Esophagus muscularis mucosa (tissue), 4 donors: ENCODE data around the gene PRODH2. TPM values are rescaled to one million over a fixed set of nuclear protein-coding genes. Genes with fewer than 3 reads are reported as not detected.

Experiments
- DNase-seq: peaks from one replicate; pipeline ENCODE4 v3.0.0-alpha.2; 2017; ENCODE audit errors: extremely low spot score
- H3K27ac ChIP-seq, 4 donors: fragments of 200-600 bp; sonication (generic); replicated peaks in 1 of 4; 1 replicate in 3 of 4; 2 replicates in 1 of 4; pipeline ENCODE4 v1.5.1; 2016 to 2019; ENCODE audit warnings: mild to moderate bottlenecking in 1 of 4
- H3K27me3 ChIP-seq, 4 donors: fragments of 200-600 bp; sonication (generic); one replicate each; pipeline versions ENCODE4 v1.5.1 to v1.6.0; 2016 to 2019
- H3K36me3 ChIP-seq, 4 donors: fragments of 200-600 bp; sonication (generic); one replicate each; pipeline ENCODE4 v1.5.1; 2016 to 2019
- H3K4me1 ChIP-seq, 4 donors: fragments of 200-600 bp; sonication (generic); one replicate each; pipeline ENCODE4 v1.5.1; 2016 to 2019
- H3K4me3 ChIP-seq, 4 donors: fragments of 200-600 bp; sonication (generic); 1 replicate in 2 of 4; 2 replicates in 2 of 4; pipeline ENCODE4 v1.5.1; 2016 to 2019; ENCODE audit warnings: mild to moderate bottlenecking in 4 of 4, moderate library complexity in 1 of 4
- H3K9me3 ChIP-seq, 4 donors: fragments of 200-600 bp; sonication (generic); 1 replicate in 3 of 4; 2 replicates in 1 of 4; pipeline ENCODE4 v1.5.1; 2016 to 2019
- EP300 ChIP-seq: sonication (generic); formaldehyde crosslinking; IDR thresholded peaks from one replicate; pipeline ENCODE4 v1.6.1; 2017; ENCODE audit warnings: antibody characterized with exemption
- POLR2A ChIP-seq: fragments of 450-650 bp; IDR thresholded peaks from one replicate; pipeline ENCODE4 v1.6.1; 2017; ENCODE audit warnings: antibody characterized with exemption, moderate library complexity, mild to moderate bottlenecking, low read depth
- POLR2AphosphoS5 ChIP-seq, 2 donors: sonication (generic); formaldehyde crosslinking; IDR thresholded peaks; one replicate each; pipeline ENCODE4 v1.6.1; 2017; ENCODE audit warnings: antibody characterized with exemption in 2 of 2
- WGBS: methylation state at CpG from one replicate; pipeline ENCODE4 v1.1.5; 2018; 5-methylcytosine and 5-hydroxymethylcytosine counted together
- intact Hi-C: fragments of 100-400 bp; cut with DNase I; formaldehyde crosslinking; loops from one replicate; pipeline ENCODE4 v1.15.1; 2023
- total RNA-seq, 4 donors: library from RNA; depleted of rRNA; stranded (reverse); fragments of >200 nt; gene quantifications; one replicate each; pipeline versions ENCODE4 v1.1.0 to v1.2.1, GENCODE V29; 2016
- TF ChIP-seq, protein P1 (sequence below), 3 experiments: fragments of 200-600 bp in 2 of 3; fragments of 450-650 bp in 1 of 3; sonication (generic) in 2 of 3; IDR thresholded peaks; one replicate each; pipeline ENCODE4 v1.5.1; 2017 to 2019; ENCODE audit warnings: antibody characterized with exemption in 3 of 3, mild to moderate bottlenecking in 2 of 3, moderate library complexity in 1 of 3

The PRODH2 gene
- total RNA-seq, 4 donors from 2014 or later: not detected

GRCh38 chr19:35755131-35755549 is 57.5 kb downstream of the PRODH2 start:
- peaks cover 31 to 73% (median 61%) of the 10 kb centered on the region in 4 donors for H3K4me1 ChIP-seq
- intact Hi-C loops: no loop called here
- WGBS: 23% methylated on average over 16 of the region's 17 CpGs
- H3K27ac ChIP-seq: peak overlapping the region; percentile 93 to 99 (median 98)
- H3K9me3 ChIP-seq: no peaks in the 10 kb centered on the region
- H3K27me3 ChIP-seq: no peaks in the 10 kb centered on the region
- H3K36me3 ChIP-seq: peaks cover 26 to 36% (median 31%) of the 10 kb centered on the region in 4 donors
- DNase-seq: no peak
- H3K4me3 ChIP-seq: peak overlapping the region; percentile 80 to 95 (median 89)
- TF ChIP-seq POLR2AphosphoS5 (IDR thresholded peaks at IDR 0.05) (no peak), POLR2A (no peak), EP300 (no peak)
- TF ChIP-seq, protein P1, sequence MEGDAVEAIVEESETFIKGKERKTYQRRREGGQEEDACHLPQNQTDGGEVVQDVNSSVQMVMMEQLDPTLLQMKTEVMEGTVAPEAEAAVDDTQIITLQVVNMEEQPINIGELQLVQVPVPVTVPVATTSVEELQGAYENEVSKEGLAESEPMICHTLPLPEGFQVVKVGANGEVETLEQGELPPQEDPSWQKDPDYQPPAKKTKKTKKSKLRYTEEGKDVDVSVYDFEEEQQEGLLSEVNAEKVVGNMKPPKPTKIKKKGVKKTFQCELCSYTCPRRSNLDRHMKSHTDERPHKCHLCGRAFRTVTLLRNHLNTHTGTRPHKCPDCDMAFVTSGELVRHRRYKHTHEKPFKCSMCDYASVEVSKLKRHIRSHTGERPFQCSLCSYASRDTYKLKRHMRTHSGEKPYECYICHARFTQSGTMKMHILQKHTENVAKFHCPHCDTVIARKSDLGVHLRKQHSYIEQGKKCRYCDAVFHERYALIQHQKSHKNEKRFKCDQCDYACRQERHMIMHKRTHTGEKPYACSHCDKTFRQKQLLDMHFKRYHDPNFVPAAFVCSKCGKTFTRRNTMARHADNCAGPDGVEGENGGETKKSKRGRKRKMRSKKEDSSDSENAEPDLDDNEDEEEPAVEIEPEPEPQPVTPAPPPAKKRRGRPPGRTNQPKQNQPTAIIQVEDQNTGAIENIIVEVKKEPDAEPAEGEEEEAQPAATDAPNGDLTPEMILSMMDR (IDR thresholded peaks at IDR 0.05): no peak

- no peaks in the 10 kb centered on the region for H3K9me3 ChIP-seq
- DNase-seq: no peak
- H3K4me1 ChIP-seq: peaks cover 36 to 74% (median 62%) of the 10 kb centered on the region in 4 donors
- WGBS: 76% methylated on average over 13 of the region's 13 CpGs
- intact Hi-C loops: no loop called here
- peak overlapping the region; percentile 80 to 95 (median 89) for H3K4me3 ChIP-seq
- H3K36me3 ChIP-seq: peaks cover 26 to 33% (median 30%) of the 10 kb centered on the region in 4 donors
- TF ChIP-seq, protein P1 (IDR thresholded peaks at IDR 0.05): no peak
- TF ChIP-seq POLR2AphosphoS5 (IDR thresholded peaks at IDR 0.05): no peak
- TF ChIP-seq EP300: no peak
- no peak for TF ChIP-seq POLR2A
- peak overlapping the region; percentile 93 to 99 (median 98) for H3K27ac ChIP-seq
- no peaks in the 10 kb centered on the region for H3K27me3 ChIP-seq
These were observed 58.1 kb downstream of the PRODH2 start for GRCh38 chr19:35754370-35755130.

DNA sequence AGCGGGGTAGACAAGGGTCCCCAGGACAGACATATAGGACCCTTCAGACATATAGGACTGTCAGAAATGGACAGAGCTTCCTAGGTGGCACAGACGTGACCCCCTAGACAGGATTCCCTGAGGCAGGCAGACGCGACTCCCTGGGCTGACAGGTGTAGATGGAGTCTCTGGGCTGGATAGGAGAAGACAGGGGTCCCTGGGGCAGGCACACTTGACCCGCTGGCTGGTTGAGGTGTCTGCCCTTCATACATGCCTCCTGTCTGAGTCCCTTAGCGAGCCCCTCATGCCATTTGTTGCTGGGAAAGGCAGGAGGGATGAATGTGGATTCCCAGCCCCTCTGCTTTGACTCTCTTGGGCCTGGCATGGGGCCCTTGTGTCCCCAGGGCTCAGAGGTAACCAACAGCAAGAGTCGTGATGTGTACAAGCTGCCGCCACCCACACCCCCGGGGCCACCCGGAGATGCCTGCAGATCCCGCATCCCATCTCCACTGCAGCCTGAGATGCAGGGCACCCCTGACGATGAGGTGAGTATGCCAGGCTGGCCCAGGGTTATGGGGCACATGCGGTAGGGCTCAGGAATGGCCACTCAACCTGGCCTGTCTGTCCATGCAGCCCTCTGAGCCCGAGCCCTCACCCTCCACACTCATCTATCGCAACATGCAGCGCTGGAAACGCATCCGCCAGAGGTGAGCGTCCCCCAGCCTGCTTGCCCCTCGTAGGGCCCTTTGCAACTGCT is 58.8 kb downstream of the PRODH2 start:
- Histone ChIP-seq H3K27ac (peak overlapping the region; percentile 93 to 99 (median 98)), H3K27me3 (no peaks in the 10 kb centered on the region), H3K4me3 (no peak overlapping the region), H3K36me3 (peaks cover 26 to 33% (median 30%) of the 10 kb centered on the region in 4 donors), H3K9me3 (no peaks in the 10 kb centered on the region), H3K4me1 (peaks cover 40 to 74% (median 62%) of the 10 kb centered on the region in 4 donors)
- intact Hi-C loops: no loop called here
- DNase-seq: no peak
- WGBS: 84% methylated on average over 9 of the region's 20 CpGs
- TF ChIP-seq, protein P1 (IDR thresholded peaks at IDR 0.05): no peak
- TF ChIP-seq POLR2A (no peak), POLR2AphosphoS5 (IDR thresholded peaks at IDR 0.05) (no peak), EP300 (no peak)

DNA sequence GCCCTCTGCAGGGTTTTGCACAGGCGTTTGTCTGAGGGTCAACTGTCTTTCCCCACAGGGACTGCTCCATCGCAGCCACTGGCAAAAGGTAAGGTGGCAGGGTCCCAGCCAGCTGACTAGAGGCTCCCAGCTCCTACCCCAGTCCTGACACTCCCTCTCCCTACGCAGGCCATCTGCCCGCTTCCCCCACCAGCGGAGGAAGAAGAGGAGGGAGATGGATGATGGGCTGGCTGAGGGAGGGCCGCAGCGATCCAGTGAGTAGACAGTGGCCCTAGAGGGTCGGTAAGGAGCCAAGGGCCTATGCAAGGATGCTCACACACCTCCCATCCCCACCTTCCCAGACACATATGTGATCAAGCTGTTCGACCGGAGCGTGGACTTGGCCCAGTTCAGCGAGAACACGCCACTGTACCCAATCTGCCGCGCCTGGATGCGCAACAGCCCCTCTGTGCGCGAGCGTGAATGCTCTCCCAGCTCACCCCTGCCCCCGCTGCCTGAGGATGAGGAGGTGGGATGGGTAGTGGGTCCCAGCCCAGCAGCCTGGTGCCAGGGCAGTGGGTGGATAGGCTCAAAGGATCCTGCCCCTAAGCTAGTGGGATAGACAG is 59.8 kb downstream of the PRODH2 start:
- no peaks in the 10 kb centered on the region for H3K9me3 ChIP-seq
- peaks cover 26 to 33% (median 30%) of the 10 kb centered on the region in 4 donors for H3K36me3 ChIP-seq
- no peak overlapping the region for H3K4me3 ChIP-seq
- H3K27ac ChIP-seq: peak overlapping the region; percentile 93 to 99 (median 98)
- intact Hi-C loops: no loop called here
- DNase-seq: no peak
- H3K27me3 ChIP-seq: no peaks in the 10 kb centered on the region
- 94% methylated on average over 20 of the region's 20 CpGs for WGBS
- peaks cover 37 to 75% (median 61%) of the 10 kb centered on the region in 4 donors for H3K4me1 ChIP-seq
- TF ChIP-seq, protein P1 (IDR thresholded peaks at IDR 0.05): no peak
- TF ChIP-seq POLR2A (no peak), EP300 (no peak), POLR2AphosphoS5 (IDR thresholded peaks at IDR 0.05) (no peak)
